C4-2B (cell line): ENCODE results near the gene FAM241A.
"Not testable (repeated sequence)": the region's sequence is repeated elsewhere in the genome, so short reads cannot be mapped to it uniquely, and the experiment has no call there.

Source experiments
- H3K27ac ChIP-seq: fragments of 450-650 bp; 2 replicates; pipeline ENCODE4 v1.5.1; 2017
- ZFX ChIP-seq: fragments of 450-650 bp; IDR thresholded peaks from 2 replicates; pipeline ENCODE4 v1.6.1; 2017
- TF ChIP-seq, protein P1 (sequence below): fragments of 450-650 bp; conservative IDR thresholded peaks from 2 replicates; pipeline ENCODE4 v1.5.1; 2017; ENCODE audit warnings: mild to moderate bottlenecking

Gene FAM241A

DNA sequence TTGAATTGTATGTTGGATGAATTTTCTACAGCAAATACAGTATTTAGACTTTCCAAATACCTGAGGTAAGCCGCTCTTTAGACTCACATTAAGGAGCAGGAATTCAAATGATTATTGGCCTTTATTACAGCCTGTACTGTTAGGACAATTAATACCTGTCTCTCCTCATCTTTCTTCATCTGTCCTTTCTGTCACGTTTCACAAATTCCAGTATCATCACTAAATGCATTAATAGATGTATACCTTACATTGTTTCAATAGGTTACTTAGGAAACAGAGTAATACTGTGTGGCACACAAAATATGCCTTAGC lies 1.2 kb downstream of the FAM241A start:
- no peak overlapping the region for H3K27ac ChIP-seq
- no peak for TF ChIP-seq ZFX
- TF ChIP-seq, protein P1, sequence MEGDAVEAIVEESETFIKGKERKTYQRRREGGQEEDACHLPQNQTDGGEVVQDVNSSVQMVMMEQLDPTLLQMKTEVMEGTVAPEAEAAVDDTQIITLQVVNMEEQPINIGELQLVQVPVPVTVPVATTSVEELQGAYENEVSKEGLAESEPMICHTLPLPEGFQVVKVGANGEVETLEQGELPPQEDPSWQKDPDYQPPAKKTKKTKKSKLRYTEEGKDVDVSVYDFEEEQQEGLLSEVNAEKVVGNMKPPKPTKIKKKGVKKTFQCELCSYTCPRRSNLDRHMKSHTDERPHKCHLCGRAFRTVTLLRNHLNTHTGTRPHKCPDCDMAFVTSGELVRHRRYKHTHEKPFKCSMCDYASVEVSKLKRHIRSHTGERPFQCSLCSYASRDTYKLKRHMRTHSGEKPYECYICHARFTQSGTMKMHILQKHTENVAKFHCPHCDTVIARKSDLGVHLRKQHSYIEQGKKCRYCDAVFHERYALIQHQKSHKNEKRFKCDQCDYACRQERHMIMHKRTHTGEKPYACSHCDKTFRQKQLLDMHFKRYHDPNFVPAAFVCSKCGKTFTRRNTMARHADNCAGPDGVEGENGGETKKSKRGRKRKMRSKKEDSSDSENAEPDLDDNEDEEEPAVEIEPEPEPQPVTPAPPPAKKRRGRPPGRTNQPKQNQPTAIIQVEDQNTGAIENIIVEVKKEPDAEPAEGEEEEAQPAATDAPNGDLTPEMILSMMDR, result no peak

DNA sequence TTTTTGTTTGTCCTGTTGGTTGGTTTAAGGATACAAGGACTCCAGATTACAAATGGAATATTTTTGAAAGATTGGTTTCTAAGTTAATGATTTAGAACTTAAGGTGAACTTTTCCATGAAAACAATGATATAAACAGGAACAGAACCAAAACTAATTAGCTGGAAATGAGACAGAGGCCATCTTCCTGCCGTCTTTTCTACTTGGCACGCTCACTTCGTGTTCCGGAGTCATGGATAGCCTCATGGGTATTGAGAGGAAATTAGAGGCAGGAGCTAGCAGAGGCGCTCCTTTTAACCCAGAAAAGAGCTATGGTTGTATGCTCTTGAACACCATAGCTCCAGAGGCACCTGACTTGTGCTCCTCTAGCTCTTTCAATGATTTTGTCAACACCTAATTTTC lies 2.4 kb downstream of the FAM241A start:
- TF ChIP-seq, protein P1, result no peak
- TF ChIP-seq ZFX, result no peak

DNA sequence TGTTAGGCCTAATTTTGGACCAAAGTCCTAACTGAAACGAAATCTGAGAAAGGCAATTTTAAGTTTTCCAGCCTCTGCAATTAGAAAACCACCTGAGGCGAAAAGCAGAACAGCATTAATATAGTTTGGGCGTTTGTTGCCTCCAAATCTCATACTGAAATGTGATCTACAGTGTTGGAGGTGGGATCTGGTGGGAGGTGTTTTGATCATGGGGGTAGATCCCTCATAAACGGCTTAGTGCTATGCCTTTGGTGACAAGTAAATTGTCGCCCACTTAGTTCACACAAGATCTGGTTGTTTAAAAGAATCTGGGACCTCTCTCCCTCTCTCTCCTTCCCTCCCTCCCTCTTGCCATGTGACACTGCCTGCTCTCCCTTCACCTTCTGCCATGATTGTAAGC lies 5.7 kb downstream of the FAM241A start:
- H3K27ac ChIP-seq, result no peak overlapping the region
- TF ChIP-seq, protein P1, result no peak
- no peak for TF ChIP-seq ZFX

More for the DNA sequence above, 2.4 kb downstream of the FAM241A start:
- H3K27ac ChIP-seq, result no peak overlapping the region

DNA sequence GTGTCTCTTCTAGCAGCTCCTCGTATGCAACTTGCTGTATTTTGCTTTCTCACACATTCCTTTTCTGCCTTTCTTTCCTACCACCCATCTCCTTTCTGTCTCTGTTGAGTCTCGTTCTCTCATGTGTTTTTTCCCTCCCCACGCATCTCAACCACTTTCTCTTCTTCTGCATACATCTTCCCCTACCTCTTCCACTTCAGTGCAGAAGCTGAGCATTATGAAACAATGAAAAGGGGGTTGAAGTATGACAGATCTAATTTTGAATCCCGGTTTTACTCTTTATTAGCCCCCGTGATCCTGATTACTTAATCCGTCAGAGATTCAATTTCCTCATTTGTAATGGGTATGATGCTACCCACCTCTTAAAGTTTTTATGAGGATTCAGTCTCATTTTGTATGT lies 7.3 kb downstream of the FAM241A start:
- H3K27ac ChIP-seq, result no peak overlapping the region

DNA sequence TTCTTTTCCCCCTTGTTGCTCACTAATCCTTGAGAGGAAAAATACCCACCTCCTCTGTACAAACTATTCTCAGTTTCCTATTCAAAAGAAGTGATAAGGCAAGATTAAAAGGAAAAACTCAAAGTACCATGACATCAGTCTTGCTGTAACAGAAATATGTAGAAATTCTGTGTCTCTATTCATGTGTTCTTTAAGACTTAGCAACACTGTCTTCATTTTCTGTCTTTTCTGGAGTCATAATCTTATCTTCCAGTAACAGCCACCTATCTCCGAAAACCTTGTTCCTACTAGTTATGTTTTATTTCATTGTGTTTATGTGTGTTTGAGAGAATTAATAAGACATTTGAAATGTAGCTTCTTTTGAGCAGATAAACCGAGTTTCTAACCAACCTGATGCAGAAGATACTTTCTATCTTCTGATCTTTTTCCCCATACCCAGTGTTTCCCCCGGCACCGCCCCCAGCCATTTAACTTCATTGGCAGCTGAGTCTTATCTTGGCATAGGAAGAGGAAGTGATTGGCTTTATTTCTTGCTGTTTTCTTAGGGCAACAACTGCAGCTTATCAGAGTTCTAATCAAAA lies 8.0 kb downstream of the FAM241A start:
- no peak for TF ChIP-seq ZFX
- TF ChIP-seq, protein P1, result no peak
- H3K27ac ChIP-seq, result no peak overlapping the region

More for the DNA sequence above, 7.3 kb downstream of the FAM241A start:
- no peak for TF ChIP-seq ZFX
- TF ChIP-seq, protein P1, result no peak

DNA sequence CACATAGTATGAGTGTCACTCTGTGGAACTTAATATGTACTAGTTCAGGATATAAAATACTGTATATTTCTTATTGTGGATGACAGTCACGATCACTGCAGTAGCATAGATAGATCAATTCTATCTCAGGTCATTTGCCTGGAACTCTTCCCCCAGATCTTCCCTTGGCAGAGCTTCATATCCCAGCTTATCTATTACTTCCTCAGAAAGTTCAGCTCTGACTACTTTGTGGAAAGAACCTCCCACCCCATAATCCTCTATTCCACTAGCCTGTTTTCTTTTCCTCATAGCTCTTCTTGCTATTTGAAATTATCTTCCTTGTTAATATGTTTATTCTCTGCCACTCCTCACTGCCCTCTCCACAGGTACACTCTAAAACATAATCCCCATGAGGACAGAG lies 10.9 kb downstream of the FAM241A start:
- no peak overlapping the region for H3K27ac ChIP-seq
- TF ChIP-seq, protein P1, result no peak
- TF ChIP-seq ZFX, result no peak

DNA sequence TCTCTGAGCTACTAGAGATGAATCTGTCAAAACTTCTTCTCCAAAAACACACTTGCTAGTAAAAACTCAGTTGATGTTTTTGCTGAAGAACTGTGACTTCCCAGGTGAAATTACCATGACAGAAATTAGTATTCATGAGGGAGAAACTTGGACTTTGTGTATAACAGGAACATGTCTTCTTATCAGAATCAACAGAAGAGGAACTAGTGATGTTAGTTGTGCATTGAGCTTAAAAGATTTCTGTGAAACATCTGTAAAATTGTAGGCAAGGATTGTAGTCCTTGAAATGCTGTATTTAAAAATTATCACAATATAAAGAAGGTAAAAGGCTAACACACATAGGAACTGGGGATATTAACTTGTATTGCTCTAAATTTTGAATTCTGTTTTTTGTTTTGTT lies 11.3 kb downstream of the FAM241A start:
- TF ChIP-seq, protein P1, result no peak
- no peak for TF ChIP-seq ZFX
- no peak overlapping the region for H3K27ac ChIP-seq

DNA sequence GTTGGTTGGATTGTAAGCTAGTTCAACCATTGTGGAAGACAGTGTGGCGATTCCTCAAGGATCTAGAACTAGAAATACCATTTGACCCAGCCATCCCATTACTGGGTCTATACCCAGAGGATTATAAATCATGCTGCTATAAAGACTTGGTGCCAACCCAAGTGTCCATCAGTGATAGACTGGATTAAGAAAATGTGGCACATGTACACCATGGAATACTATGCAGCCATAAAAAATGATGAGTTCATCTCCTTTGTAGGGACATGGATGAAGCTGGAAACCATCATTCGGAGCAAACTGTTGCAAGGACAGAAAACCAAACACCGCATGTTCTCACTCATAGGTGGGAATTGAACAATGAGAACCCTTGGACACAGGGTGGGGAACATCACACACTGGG lies 18.5 kb downstream of the FAM241A start:
- not testable (repeated sequence) for H3K27ac ChIP-seq
